ENCODE measurements around the gene SMLR1.

SMLR1 gene

DNA sequence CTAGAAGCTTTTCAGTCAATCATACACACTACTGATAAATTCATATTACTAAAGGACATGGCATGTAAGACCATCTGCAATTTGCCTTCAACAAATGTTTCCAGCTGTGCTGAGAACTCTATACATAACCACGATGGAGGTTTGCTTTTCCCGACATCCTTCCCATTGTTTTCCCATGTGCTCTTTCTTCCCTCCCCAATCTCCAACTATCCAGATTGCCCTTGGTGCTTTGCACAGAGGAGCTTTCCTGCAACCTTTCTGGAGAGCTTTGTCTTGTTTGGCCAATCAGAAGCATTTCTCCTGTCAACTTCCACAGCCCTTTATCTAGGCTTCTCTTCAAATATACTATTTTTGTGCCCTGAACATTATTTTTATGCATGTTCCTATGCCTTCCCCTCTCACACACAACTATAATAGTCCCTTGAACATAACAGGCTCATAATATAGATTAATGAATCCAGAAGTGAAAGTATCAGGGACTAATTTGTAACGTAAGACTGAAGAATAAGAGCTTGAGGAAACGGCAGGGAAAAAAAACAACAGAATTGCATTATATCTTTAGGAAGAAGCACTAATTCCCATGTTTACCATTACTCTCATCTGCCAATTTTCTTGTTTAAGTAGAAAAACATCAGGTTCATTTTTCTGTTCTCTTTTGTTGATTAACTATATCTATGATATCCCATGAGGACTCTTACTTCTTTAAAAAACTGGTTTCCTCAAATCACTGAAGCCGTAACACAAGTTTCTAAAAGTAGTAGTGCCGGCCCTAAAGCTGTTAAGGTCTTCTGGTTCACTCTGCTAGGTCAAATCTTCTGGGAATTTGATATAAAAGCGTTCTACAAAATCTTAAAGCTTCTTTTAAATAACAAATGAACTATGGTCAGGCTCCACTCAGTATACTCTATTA lies 20.1 kb downstream of the SMLR1 start:
- no peak overlapping the region for H3K4me3 ChIP-seq
- no peak overlapping the region for H3K27ac ChIP-seq

- Histone ChIP-seq H3K27ac (no peak overlapping the region), H3K4me3 (no peak overlapping the region)
These were observed 21.7 kb downstream of the SMLR1 start for GRCh38 chr6:130848945-130849344.

GRCh38 chr6:130849594-130849993 lies 22.4 kb downstream of the SMLR1 start:
- Histone ChIP-seq H3K27ac (no peak overlapping the region), H3K4me3 (no peak overlapping the region)

- no peak overlapping the region for H3K4me3 ChIP-seq
- no peak overlapping the region for H3K27ac ChIP-seq
These were observed 23.8 kb downstream of the SMLR1 start for GRCh38 chr6:130851026-130851425.

DNA sequence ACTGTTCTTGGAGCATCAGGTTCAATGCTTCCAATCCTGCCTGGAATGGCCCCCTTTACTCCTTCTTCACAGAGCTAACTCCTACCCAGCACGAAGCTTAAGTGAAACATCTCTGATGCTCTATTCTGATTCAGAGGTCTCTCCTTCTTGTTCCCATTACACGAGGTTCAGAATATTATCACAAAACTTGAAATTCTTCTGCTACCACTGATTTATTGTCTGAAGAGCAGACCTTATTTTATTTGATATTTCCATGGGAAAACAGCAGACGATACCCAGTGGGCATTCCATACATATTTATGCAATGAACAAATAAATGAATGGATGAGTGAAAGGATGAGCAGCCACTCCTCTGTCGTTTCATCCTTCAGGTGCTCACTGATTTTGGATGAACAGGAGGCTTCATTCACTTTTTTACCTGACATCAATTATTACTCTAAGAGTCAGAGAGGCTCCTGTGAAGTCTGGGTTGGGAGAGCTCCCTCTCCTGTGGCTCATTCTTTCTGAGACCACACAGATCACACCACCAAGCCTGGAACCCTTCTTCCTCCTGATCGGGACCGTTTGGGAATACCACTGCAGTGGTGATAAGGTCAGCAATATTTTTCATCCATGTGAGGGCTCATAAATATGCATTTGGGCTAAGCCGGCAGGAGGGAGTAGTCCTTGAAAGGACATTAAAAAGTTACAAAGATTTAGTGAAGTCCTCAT lies 25.8 kb downstream of the SMLR1 start:
- Histone ChIP-seq H3K27ac (no peak overlapping the region), H3K4me3 (no peak overlapping the region)

GRCh38 chr6:130853555-130854183 lies 26.5 kb downstream of the SMLR1 start:
- Histone ChIP-seq H3K4me3 (no peak overlapping the region), H3K27ac (no peak overlapping the region)

GRCh38 chr6:130858054-130858453 lies 30.8 kb downstream of the SMLR1 start:
- no peak overlapping the region for H3K4me3 ChIP-seq

DNA sequence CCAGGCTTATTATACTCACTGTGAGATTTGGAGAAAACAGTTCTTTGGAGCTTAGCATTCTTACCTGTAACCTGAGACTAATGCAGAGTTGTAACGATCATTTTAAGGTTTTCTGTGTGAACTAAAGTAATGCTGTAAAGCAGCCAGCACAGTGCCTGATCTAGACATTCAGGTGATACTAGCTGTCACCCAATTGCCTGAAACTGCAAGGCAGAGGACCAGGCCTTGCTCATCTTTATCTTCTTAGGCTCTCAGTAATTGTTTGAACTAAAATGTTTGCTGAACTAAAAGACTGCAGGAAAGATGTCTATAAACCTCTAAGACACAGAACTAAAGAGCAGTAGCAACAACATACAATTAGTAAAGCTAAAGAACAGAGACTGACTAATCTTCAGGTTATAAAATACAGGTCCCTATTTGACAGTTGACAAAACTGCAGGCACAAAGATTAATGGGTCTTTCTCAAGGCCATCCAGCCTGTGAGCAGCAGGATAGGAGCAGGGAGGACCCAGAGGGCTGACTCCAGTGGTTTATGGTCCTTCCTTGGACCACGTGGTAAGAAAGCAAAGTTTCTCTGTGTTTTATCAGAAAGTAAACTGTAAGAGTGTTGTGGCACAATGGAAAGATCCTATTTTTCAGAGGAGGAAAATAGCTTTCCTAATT lies 31.4 kb downstream of the SMLR1 start:
- H3K4me3 ChIP-seq = no peak overlapping the region
- H3K27ac ChIP-seq = no peak overlapping the region

More at GRCh38 chr6:130858054-130858453, 30.8 kb downstream of the SMLR1 start:
- H3K27ac ChIP-seq = no peak overlapping the region

- no peak overlapping the region for H3K27ac ChIP-seq
These were observed 32.1 kb downstream of the SMLR1 start for GRCh38 chr6:130859161-130859867.

GRCh38 chr6:130862370-130862769 lies 35.2 kb downstream of the SMLR1 start:
- Histone ChIP-seq H3K4me3 (no peak overlapping the region), H3K27ac (no peak overlapping the region)

More at GRCh38 chr6:130859161-130859867, 32.1 kb downstream of the SMLR1 start:
- no peak overlapping the region for H3K4me3 ChIP-seq

DNA sequence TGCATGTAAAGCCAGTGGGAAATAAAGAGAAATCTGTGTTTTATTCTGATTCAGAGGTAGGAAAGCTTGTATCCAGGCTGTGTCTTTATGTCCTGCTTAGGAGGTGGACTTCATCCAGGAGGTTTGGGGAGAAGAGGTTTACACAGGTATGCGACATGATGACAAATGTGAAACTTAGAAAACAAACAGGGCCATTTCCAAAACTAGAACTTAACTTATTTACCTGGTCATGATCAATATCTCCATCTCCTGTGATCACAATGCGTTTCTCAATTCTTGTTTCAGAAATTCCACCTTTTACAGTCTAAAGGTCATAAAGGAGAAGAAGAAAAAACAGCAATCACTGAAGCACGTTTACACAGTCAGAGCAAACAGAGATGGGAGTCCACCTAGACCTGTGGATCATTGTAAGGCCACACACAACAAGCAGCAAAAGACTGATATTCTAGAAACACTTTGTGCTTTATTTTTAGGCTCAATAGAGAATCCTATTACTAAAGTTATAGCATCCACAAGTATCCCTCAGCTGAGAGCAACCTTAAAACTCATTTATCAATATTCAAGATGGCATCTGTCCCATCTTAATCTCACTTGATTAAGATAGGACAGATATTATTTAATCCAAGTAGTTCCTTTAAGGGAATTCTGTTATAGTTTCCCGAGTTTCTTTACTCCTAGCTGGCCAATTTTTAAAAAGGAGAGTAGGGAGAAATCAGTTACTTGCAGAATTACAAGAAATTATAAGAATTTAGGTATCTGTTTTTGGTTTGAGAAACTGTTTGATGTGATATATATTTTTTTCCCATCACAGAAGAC lies 36.4 kb downstream of the SMLR1 start:
- no peak overlapping the region for H3K4me3 ChIP-seq
- no peak overlapping the region for H3K27ac ChIP-seq

GRCh38 chr6:130864344-130864743 lies 37.1 kb downstream of the SMLR1 start:
- Histone ChIP-seq H3K27ac (no peak overlapping the region), H3K4me3 (no peak overlapping the region)

- Histone ChIP-seq H3K27ac (no peak overlapping the region), H3K4me3 (no peak overlapping the region)
These were observed 38.6 kb downstream of the SMLR1 start for GRCh38 chr6:130865793-130866192.

- H3K4me3 ChIP-seq = no peak overlapping the region
- no peak overlapping the region for H3K27ac ChIP-seq
These were observed 42.5 kb downstream of the SMLR1 start for GRCh38 chr6:130869681-130870080.

DNA sequence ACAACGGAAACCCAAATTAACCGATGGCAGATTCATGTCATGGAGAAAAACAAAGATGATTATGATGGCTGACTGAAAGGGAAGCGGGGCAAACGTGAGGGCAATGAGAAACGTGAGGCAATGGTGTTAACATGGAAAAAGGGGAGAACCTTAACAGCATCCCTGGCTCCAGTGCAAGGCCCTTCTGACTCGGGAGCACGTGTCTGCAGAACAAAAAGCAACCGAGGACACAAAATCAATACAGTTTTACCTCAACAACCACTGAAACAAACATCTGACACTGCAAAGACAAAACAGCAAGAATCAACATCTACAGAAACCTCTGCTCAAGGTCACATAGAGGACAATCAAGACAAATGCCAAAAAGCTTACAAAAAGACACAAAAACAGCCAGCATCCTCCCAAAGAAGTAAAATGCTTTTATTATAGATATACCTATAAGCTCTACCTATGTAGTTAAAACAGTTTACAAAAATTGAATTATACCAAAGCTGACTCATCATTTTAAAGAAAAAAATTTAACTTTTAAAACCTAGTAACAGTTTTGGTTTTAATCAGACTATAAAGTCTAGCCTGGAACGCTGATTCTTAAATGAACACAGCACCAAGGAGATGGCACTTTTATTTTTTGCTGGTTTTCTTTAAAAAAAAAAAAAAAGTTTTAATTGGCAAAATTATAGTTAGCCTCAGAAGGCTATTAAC lies 43.1 kb downstream of the SMLR1 start:
- Histone ChIP-seq H3K4me3 (no peak overlapping the region), H3K27ac (no peak overlapping the region)

DNA sequence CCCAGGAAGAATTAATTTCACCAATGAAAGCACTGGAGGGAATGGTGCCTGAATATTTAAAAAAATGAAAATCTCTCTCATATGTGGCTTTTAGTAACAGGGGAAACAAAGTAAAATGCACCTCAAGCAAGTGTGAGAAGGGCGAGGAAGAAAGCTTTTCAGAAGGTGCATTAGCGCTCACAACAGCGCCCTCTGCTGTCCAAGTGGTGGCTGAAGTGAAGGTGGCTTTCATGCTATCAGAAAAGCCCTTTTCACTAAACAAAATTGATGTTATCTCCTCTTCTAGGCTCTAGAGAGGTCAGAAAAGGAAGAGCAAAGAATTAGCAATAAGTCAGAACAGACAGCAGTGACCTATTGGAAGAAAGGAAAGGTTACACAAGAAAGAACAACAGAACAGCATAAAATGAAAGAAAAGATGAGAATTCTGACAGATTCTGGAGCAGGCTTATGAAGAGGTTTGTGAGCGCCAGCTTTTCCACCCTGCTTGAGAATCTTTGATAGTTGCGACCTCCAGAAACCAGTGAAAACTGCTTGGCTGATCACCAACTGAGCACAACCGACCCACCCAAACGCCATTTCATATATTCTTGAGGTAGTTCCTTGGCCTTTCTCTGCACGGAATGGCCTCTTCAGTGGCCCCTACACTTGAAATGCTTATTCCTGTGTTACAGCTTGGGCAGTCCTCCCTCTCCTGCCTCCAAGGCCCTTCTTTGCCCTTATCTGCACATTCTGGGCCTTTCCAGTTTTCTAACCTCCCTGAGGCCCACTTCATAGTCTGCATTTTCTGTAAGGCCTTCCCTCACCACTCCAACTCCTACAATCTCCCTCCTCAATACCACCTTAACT lies 45.3 kb downstream of the SMLR1 start:
- Histone ChIP-seq H3K27ac (no peak overlapping the region), H3K4me3 (no peak overlapping the region)

GRCh38 chr6:130873746-130874145 lies 46.5 kb downstream of the SMLR1 start:
- H3K27ac ChIP-seq = no peak overlapping the region
- H3K4me3 ChIP-seq = no peak overlapping the region
